K562 (cell line): ENCODE data around the gene THAP2. TPM values are rescaled to one million over a fixed set of nuclear protein-coding genes. Genes with fewer than 3 reads are reported as not detected.

Source experiments
- CAMTA2 ChIP-seq: fragments of 250-450 bp; sonication (Bioruptor Pico); conservative IDR thresholded peaks from 2 replicates; pipeline ENCODE4 v1.5.1; 2022
- CREB1 ChIP-seq, 2 experiments: sonication (generic) in 1 of 2; formaldehyde crosslinking in 1 of 2; IDR thresholded peaks; 2 replicates each; pipeline versions ENCODE4 v1.6.1 to v1.8.0; 2012 to 2022; ENCODE audit warnings: inconsistent platforms in 1 of 2, mild to moderate bottlenecking in 1 of 2, missing genetic modification reagents in 1 of 2, moderate library complexity in 1 of 2
- DPF2 ChIP-seq: fragments of 450-650 bp; IDR thresholded peaks from 2 replicates; pipeline ENCODE4 v1.6.1; 2016
- ELF2 ChIP-seq: fragments of 250-450 bp; sonication (Bioruptor Pico); IDR thresholded peaks from 2 replicates; pipeline ENCODE4 v1.5.0; 2021; ENCODE audit warnings: mild to moderate bottlenecking
- EP400 ChIP-seq: fragments of 450-650 bp; IDR thresholded peaks from 2 replicates; pipeline ENCODE4 v1.6.1; 2017; ENCODE audit warnings: antibody characterized with exemption, mild to moderate bottlenecking, moderate library complexity
- FOSL1 ChIP-seq: fragments of 200-800 bp; sonication (Bioruptor generic); conservative IDR thresholded peaks from 2 replicates; pipeline ENCODE4 v1.6.1; 2016; ENCODE audit warnings: missing genetic modification characterization, missing compliant biosample characterization
- HDAC3 ChIP-seq: fragments of 450-650 bp; IDR thresholded peaks from 2 replicates; pipeline ENCODE4 v1.6.1; 2018; ENCODE audit warnings: borderline replicate concordance, mild to moderate bottlenecking, moderate library complexity; ENCODE audit not compliant: partially characterized antibody
- OTX1 ChIP-seq: fragments of 450-650 bp; formaldehyde crosslinking; IDR thresholded peaks from 2 replicates; pipeline ENCODE4 v1.4.0; 2022; ENCODE audit warnings: mild to moderate bottlenecking
- POLR2AphosphoS2 ChIP-seq: IDR thresholded peaks from 2 replicates; pipeline ENCODE4 v1.6.1; 2012; ENCODE audit warnings: low read length, improper control_type of control experiment
- SOX6 ChIP-seq: fragments of 450-650 bp; IDR thresholded peaks from 2 replicates; pipeline ENCODE4 v1.6.1; 2014; ENCODE audit warnings: mild to moderate bottlenecking
- SUPT5H ChIP-seq: fragments of 450-650 bp; IDR thresholded peaks from 2 replicates; pipeline ENCODE4 v1.6.1; 2016
- ZC3H11A ChIP-seq: IDR thresholded peaks from 2 replicates; pipeline ENCODE4 v1.6.1; 2012; ENCODE audit warnings: low read depth, low read length, improper control_type of control experiment
- ZKSCAN8 ChIP-seq: fragments of 200-800 bp; sonication (Bioruptor generic); IDR thresholded peaks from 2 replicates; pipeline ENCODE4 v1.6.1; 2016; ENCODE audit warnings: missing genetic modification characterization, missing compliant biosample characterization
- ZNF133 ChIP-seq: fragments of 250-450 bp; sonication (Bioruptor Pico); IDR thresholded peaks from 2 replicates; pipeline ENCODE4 v1.4.0; 2020; ENCODE audit warnings: mild to moderate bottlenecking
- ZNF217 ChIP-seq: sonication (generic); formaldehyde crosslinking; IDR thresholded peaks from 2 replicates; pipeline ENCODE4 v1.8.0; 2022; ENCODE audit warnings: mild to moderate bottlenecking, missing genetic modification reagents
- ZNF766 ChIP-seq: fragments of 200-800 bp; sonication (Bioruptor generic); conservative IDR thresholded peaks from 2 replicates; pipeline ENCODE4 v1.6.1; 2016; ENCODE audit warnings: missing genetic modification characterization, missing compliant biosample characterization
- ZNF79 ChIP-seq: fragments of 250-450 bp; sonication (Bioruptor Pico); IDR thresholded peaks from 2 replicates; pipeline ENCODE4 v1.4.0; 2020; ENCODE audit warnings: low read depth, mild to moderate bottlenecking, moderate library complexity
- polyA plus RNA-seq, 8 experiments: library from polyadenylated mRNA; depleted of rRNA in 4 of 8; stranded (reverse) in 5 of 8; unstranded in 3 of 8; fragments of >200 nt; fragmentation: Nextera tagmentation in 2 of 8; fragmentation: Illumina TruSeq in 1 of 8; extraction: Ambion mirVana in 2 of 8; extraction: Trizol in 1 of 8; gene quantifications; 2 replicates each; pipeline versions ENCODE4 v1.2.1 to v1.2.3, GENCODE V29; 2011 to 2014; ENCODE audit warnings: inconsistent platforms in 1 of 8, missing spikeins in 1 of 8
- total RNA-seq, 7 experiments: library from RNA; depleted of rRNA in 6 of 7; stranded (reverse); fragments of >200 nt in 6 of 7; fragmentation: Illumina TruSeq in 2 of 7; extraction: Trizol in 2 of 7; gene quantifications; 2 replicates each; pipeline versions ENCODE4 v1.2.1 to v1.2.3, GENCODE V29; 2011 to 2021; ENCODE audit warnings: low replicate concordance in 1 of 7
- TF ChIP-seq, protein P1 (sequence below), 2 experiments: fragments of 450-650 bp in 1 of 2; sonication (generic) in 1 of 2; formaldehyde crosslinking; conservative IDR thresholded peaks; 2 replicates each; pipeline versions ENCODE4 v1.4.0 to v1.8.1; 2020 to 2022; ENCODE audit warnings: mild to moderate bottlenecking in 1 of 2, missing genetic modification reagents in 1 of 2
- TF ChIP-seq, protein P2 (sequence below), 2 experiments: fragments of 450-650 bp in 1 of 2; IDR thresholded peaks; 2 replicates each; pipeline ENCODE4 v1.6.1; 2011 to 2017; ENCODE audit warnings: low read depth in 2 of 2, antibody characterized with exemption in 1 of 2, borderline replicate concordance in 1 of 2, low read length in 1 of 2, mild to moderate bottlenecking in 1 of 2, mixed read lengths in 1 of 2; ENCODE audit not compliant: control insufficient read depth in 1 of 2
- TF ChIP-seq, protein P3 (sequence below): IDR thresholded peaks from 2 replicates; pipeline ENCODE4 v1.6.1; 2011; ENCODE audit warnings: borderline replicate concordance, low read depth, mild to moderate bottlenecking, moderate library complexity, low read length; ENCODE audit not compliant: insufficient read depth, poor library complexity, severe bottlenecking
- TF ChIP-seq, protein P4 (sequence below): fragments of 450-650 bp; IDR thresholded peaks from 2 replicates; pipeline ENCODE4 v1.6.1; 2016

Gene THAP2
- total and polyA plus RNA-seq, 9 of the 15 experiments (the other 6 are each of a cell fraction or from before 2014, with no cell fraction given) = 1.8 to 18.9 (median 7.3) TPM

DNA sequence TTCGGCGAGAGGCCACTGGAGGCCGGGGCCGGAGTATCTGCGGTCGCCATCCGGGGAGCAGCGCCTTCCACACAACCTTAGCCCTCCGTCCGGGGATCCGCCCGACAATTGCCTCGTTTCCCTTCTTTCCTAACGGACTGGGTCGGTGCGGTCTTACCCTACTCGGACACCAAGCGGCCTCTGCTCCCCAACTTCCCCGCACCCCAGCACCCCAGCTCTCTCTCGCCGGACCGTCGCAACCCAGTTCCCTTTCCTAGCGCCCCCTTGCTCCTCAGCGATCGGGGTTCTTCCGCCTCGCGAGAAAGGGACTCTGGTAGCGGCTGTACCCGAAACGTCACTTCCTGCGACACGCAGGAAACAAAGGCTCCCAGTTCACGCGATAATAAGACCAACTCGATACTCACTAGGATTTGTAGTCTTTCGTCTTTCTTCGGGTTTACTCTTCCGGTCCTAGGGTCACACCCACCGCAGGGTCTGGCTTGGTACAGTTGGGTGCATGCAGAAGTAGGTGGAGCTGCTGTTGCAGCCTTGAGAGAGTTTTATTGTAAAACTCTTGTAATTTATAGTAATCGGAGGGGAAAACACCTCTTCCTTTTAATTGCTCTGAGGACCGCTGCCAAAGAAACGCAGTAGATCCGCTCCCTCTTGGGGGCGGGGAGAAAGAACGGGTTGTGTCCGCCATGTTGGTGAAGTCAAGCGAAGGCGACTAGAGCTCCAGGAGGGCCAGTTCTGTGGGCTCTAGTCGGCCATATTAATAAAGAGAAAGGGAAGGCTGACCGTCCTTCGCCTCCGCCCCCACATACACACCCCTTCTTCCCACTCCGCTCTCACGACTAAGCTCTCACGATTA is at the start of gene THAP2, which contains the start of gene ZFC3H1 (continued):
- peak; percentile 70; the same call in 1 of the 2 replicates for TF ChIP-seq OTX1 (CRISPR knock-in tag)
- TF ChIP-seq, protein P1, sequence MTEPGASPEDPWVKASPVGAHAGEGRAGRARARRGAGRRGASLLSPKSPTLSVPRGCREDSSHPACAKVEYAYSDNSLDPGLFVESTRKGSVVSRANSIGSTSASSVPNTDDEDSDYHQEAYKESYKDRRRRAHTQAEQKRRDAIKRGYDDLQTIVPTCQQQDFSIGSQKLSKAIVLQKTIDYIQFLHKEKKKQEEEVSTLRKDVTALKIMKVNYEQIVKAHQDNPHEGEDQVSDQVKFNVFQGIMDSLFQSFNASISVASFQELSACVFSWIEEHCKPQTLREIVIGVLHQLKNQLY (CRISPR knock-in tag; conservative IDR thresholded peaks at IDR 0.05) = no peak
- TF ChIP-seq, protein P2, sequence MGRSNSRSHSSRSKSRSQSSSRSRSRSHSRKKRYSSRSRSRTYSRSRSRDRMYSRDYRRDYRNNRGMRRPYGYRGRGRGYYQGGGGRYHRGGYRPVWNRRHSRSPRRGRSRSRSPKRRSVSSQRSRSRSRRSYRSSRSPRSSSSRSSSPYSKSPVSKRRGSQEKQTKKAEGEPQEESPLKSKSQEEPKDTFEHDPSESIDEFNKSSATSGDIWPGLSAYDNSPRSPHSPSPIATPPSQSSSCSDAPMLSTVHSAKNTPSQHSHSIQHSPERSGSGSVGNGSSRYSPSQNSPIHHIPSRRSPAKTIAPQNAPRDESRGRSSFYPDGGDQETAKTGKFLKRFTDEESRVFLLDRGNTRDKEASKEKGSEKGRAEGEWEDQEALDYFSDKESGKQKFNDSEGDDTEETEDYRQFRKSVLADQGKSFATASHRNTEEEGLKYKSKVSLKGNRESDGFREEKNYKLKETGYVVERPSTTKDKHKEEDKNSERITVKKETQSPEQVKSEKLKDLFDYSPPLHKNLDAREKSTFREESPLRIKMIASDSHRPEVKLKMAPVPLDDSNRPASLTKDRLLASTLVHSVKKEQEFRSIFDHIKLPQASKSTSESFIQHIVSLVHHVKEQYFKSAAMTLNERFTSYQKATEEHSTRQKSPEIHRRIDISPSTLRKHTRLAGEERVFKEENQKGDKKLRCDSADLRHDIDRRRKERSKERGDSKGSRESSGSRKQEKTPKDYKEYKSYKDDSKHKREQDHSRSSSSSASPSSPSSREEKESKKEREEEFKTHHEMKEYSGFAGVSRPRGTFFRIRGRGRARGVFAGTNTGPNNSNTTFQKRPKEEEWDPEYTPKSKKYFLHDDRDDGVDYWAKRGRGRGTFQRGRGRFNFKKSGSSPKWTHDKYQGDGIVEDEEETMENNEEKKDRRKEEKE (IDR thresholded peaks at IDR 0.05; ENCODE audit: borderline replicate concordance in 1 of 2, control insufficient read depth in 1 of 2, low read depth in 2 of 2, low read length in 1 of 2) = peak; percentile 38 to 84; a peak in 1 of 4 replicates
- peak; percentile 74 for TF ChIP-seq EP400
- 0 out of 2 replicates have a peak, but pooled peaks have one; percentile 32 for TF ChIP-seq CAMTA2 (CRISPR knock-in tag)
- no peak for TF ChIP-seq ZKSCAN8 (CRISPR knock-in tag)
- TF ChIP-seq HDAC3 = peak; percentile 19
- TF ChIP-seq, protein P3, sequence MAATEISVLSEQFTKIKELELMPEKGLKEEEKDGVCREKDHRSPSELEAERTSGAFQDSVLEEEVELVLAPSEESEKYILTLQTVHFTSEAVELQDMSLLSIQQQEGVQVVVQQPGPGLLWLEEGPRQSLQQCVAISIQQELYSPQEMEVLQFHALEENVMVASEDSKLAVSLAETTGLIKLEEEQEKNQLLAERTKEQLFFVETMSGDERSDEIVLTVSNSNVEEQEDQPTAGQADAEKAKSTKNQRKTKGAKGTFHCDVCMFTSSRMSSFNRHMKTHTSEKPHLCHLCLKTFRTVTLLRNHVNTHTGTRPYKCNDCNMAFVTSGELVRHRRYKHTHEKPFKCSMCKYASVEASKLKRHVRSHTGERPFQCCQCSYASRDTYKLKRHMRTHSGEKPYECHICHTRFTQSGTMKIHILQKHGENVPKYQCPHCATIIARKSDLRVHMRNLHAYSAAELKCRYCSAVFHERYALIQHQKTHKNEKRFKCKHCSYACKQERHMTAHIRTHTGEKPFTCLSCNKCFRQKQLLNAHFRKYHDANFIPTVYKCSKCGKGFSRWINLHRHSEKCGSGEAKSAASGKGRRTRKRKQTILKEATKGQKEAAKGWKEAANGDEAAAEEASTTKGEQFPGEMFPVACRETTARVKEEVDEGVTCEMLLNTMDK = peak; percentile 84
- peak; percentile 87 for TF ChIP-seq ZNF766 (CRISPR knock-in tag)
- no peak for TF ChIP-seq POLR2AphosphoS2
- TF ChIP-seq ZNF217 (CRISPR knock-in tag) = no peak
- no peak for TF ChIP-seq ZNF79 (CRISPR knock-in tag)
- peak; percentile 94 for TF ChIP-seq SUPT5H
- TF ChIP-seq FOSL1 (tag) = peak; percentile 42; the same call in 1 of the 2 replicates
- TF ChIP-seq, protein P4, sequence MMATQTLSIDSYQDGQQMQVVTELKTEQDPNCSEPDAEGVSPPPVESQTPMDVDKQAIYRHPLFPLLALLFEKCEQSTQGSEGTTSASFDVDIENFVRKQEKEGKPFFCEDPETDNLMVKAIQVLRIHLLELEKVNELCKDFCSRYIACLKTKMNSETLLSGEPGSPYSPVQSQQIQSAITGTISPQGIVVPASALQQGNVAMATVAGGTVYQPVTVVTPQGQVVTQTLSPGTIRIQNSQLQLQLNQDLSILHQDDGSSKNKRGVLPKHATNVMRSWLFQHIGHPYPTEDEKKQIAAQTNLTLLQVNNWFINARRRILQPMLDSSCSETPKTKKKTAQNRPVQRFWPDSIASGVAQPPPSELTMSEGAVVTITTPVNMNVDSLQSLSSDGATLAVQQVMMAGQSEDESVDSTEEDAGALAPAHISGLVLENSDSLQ = 0 out of 2 replicates have a peak, but pooled peaks have one; percentile 37
- TF ChIP-seq ELF2 (CRISPR knock-in tag) = peak; percentile 87
- TF ChIP-seq CREB1 (IDR thresholded peaks at IDR 0.05) = peak; percentile 94
- peak; percentile 96 for TF ChIP-seq CREB1 (CRISPR knock-in tag; IDR thresholded peaks at IDR 0.05)
- TF ChIP-seq DPF2 = peak; percentile 15; the same call in 1 of the 2 replicates
- 0 out of 2 replicates have a peak, but pooled peaks have one; percentile 9 for TF ChIP-seq SOX6
- no peak for TF ChIP-seq ZNF133
- TF ChIP-seq ZC3H11A = no peak
